ENCODE data around the gene PRDM15. TPM values are rescaled to one million over a fixed set of nuclear protein-coding genes. Genes with fewer than 3 reads are reported as not detected.

The PRDM15 gene

DNA sequence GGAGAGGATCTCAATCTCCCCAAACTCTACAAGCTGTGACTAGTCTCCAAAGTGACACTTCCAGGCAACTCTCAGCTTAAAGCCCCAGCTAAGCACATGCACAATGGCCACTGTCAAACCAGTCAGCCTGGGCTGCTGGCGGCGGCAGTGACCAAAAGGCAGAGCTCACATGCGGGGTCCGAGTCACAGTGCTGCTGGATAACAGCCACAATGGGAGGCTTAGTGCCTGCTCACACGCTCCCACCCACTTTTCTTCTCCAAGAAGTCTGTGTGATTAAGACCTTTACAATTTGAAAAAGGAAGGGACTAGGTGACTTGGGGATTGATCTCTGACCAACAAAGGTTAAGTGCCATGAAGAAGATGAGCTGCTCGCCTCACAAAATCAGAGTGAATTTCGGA, 129.1 kb downstream of the PRDM15 start:
- Histone ChIP-seq H3K27ac (ENCODE audit: low read length, poor library complexity, severe bottlenecking) (no peak overlapping the region), H3K4ac (ENCODE audit: low read depth in 1 of 2, low read length in 2 of 2) (no peak overlapping the region), H3K4me3 (ENCODE audit: insufficient read depth in 1 of 2, low read depth in 1 of 2, low read length in 2 of 2) (no peak overlapping the region), H3K79me1 (replicated peaks; ENCODE audit: low read length, poor library complexity, severe bottlenecking) (peaks cover 10% of the 10 kb centered on the region), H4K91ac (ENCODE audit: low read length) (no peak overlapping the region), H3K23ac (ENCODE audit: low read length in 2 of 2) (no peak overlapping the region), H3K9me3 (ENCODE audit: control insufficient read depth, low read length) (no peaks in the 10 kb centered on the region), H2BK5ac (ENCODE audit: low read depth, low read length, poor library complexity, severe bottlenecking) (no peak overlapping the region), H2AFZ (ENCODE audit: low read depth, low read length) (peak overlapping the region; percentile 7), H2BK12ac (ENCODE audit: low read length in 2 of 2) (no peak overlapping the region), H2AK5ac (ENCODE audit: low read length, severe bottlenecking) (no peak overlapping the region), H3K14ac (ENCODE audit: low read length in 2 of 2) (no peak overlapping the region), H3K18ac (ENCODE audit: low read depth in 1 of 2, low read length in 2 of 2) (no peak overlapping the region), H2BK15ac (ENCODE audit: low read depth, poor library complexity, severe bottlenecking) (no peak overlapping the region), H3K4me1 (ENCODE audit: control insufficient read depth, insufficient read depth, low read depth, low read length) (peaks cover 38% of the 10 kb centered on the region), H3K36me3 (ENCODE audit: control insufficient read depth in 1 of 2, insufficient read depth in 2 of 2, low read depth in 1 of 2, low read length in 2 of 2) (peaks cover 0 to 50% of the 10 kb centered on the region in 2 experiments), H4K8ac (ENCODE audit: low read length) (no peak overlapping the region), H3K9ac (ENCODE audit: low read length) (no peak overlapping the region), H3K27me3 (ENCODE audit: control insufficient read depth in 1 of 2, insufficient read depth in 1 of 2, low read length in 2 of 2) (peaks cover 0 to 17% of the 10 kb centered on the region in 2 experiments), H2BK120ac (ENCODE audit: low read depth, low read length) (no peak overlapping the region), H3K4me2 (ENCODE audit: low read length, poor library complexity, severe bottlenecking) (no peak overlapping the region)
- no peak for DNase-seq
- WGBS, result 78% methylated on average over 6 of the region's 7 CpGs

- DNase-seq, result no peak
- no peak overlapping the region for H3K14ac ChIP-seq (ENCODE audit: low read length in 2 of 2)
These were observed 129.9 kb downstream of the PRDM15 start for GRCh38 chr21:41749286-41749685.

More at GRCh38 chr21:41749286-41749685, 129.9 kb downstream of the PRDM15 start:
- Histone ChIP-seq H3K18ac (ENCODE audit: low read depth in 1 of 2, low read length in 2 of 2) (no peak overlapping the region), H2BK12ac (ENCODE audit: low read length in 2 of 2) (no peak overlapping the region), H3K9ac (ENCODE audit: low read length) (no peak overlapping the region), H2BK5ac (ENCODE audit: low read depth, low read length, poor library complexity, severe bottlenecking) (no peak overlapping the region), H2BK120ac (ENCODE audit: low read depth, low read length) (no peak overlapping the region), H3K4me1 (ENCODE audit: control insufficient read depth, insufficient read depth, low read depth, low read length) (peaks cover 32% of the 10 kb centered on the region), H2AFZ (ENCODE audit: low read depth, low read length) (no peak overlapping the region), H3K27me3 (ENCODE audit: control insufficient read depth in 1 of 2, insufficient read depth in 1 of 2, low read length in 2 of 2) (peaks cover 0 to 24% of the 10 kb centered on the region in 2 experiments), H3K23ac (ENCODE audit: low read length in 2 of 2) (no peak overlapping the region), H3K4me2 (ENCODE audit: low read length, poor library complexity, severe bottlenecking) (no peak overlapping the region), H3K36me3 (ENCODE audit: control insufficient read depth in 1 of 2, insufficient read depth in 2 of 2, low read depth in 1 of 2, low read length in 2 of 2) (peaks cover 0 to 52% of the 10 kb centered on the region in 2 experiments), H3K79me1 (replicated peaks; ENCODE audit: low read length, poor library complexity, severe bottlenecking) (peaks cover 7% of the 10 kb centered on the region), H3K9me3 (ENCODE audit: control insufficient read depth, low read length) (no peaks in the 10 kb centered on the region), H4K91ac (ENCODE audit: low read length) (no peak overlapping the region), H2BK15ac (ENCODE audit: low read depth, poor library complexity, severe bottlenecking) (no peak overlapping the region), H3K4ac (ENCODE audit: low read depth in 1 of 2, low read length in 2 of 2) (no peak overlapping the region), H3K27ac (ENCODE audit: low read length, poor library complexity, severe bottlenecking) (no peak overlapping the region), H2AK5ac (ENCODE audit: low read length, severe bottlenecking) (no peak overlapping the region), H3K4me3 (ENCODE audit: insufficient read depth in 1 of 2, low read depth in 1 of 2, low read length in 2 of 2) (no peak overlapping the region), H4K8ac (ENCODE audit: low read length) (no peak overlapping the region)
- 96% methylated on average over 10 of the region's 10 CpGs for WGBS

Small RNA genes within 50 kb of the gene (small RNA-seq; reads per million reads assigned to genes)
- not detected for gene RF00334 (ENCODE audit: low read depth)

All from mesenchymal stem cell (in vitro differentiated cells and primary cell).